Dendritic cell treated with granulocyte-macrophage colony-stimulating factor and Interleukin-4, amounts not matched to agents 40 ng/mL and 50 ng/mL, for 4 days (primary cell): Measurements from ENCODE around the gene NPHP4.

ENCODE experiments used
- H3K27ac Mint-ChIP-seq: one replicate; pipeline ENCODE4 v1.8.0; 2022; ENCODE audit warnings: mild to moderate bottlenecking, mixed read lengths
- H3K27me3 Mint-ChIP-seq: one replicate; pipeline ENCODE4 v1.8.0; 2022; ENCODE audit warnings: mild to moderate bottlenecking, mixed read lengths
- H3K36me3 Mint-ChIP-seq: one replicate; pipeline ENCODE4 v1.8.0; 2022; ENCODE audit warnings: low read depth, mixed read lengths
- H3K4me1 Mint-ChIP-seq: one replicate; pipeline ENCODE4 v1.8.0; 2022; ENCODE audit warnings: low read depth, mixed read lengths
- H3K4me3 Mint-ChIP-seq: one replicate; pipeline ENCODE4 v1.8.0; 2022; ENCODE audit warnings: mild to moderate bottlenecking, moderate library complexity, mixed read lengths
- H3K9me3 Mint-ChIP-seq: one replicate; pipeline ENCODE4 v1.8.0; 2022; ENCODE audit warnings: mixed read lengths
- intact Hi-C: fragments of 100-400 bp; cut with micrococcal nuclease; formaldehyde crosslinking; loops from one replicate; pipeline ENCODE4 v1.15.0; 2022

NPHP4 gene

DNA sequence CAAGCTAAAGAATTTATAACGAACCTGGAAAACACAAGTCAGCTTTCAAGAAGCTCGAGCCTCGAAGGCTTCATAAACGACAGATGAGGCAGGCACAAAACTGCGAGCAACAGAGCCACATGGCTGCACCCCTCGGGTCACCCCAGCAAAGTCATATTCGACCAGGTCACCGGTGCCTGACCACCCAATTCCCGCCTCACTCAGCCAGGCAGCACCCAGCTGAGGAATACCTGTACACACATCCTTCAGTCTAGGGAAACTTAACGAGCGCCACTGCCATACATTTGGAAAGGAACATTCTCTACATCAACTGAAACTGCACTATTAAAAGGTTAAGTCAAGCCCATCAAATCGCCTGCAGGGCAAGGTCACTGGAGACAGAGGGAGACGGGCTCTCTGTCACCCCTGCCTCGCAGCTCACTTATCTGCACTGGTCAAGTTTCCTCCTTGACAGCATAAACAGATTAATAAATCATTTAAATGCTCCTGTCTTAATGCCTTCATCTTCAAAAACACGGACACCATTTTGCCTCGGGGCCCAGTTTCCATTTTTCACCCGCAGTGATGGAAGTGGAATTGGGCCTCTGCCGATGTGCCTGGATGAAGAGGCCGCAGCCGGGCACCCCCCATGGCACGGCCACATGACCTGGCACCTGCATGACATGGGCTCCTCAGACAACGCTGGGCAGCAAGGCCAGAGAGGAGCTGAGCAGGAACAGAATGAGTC lies 20.6 kb downstream of the NPHP4 start:
- no peaks in the 10 kb centered on the region for H3K27me3 Mint-ChIP-seq
- H3K27ac Mint-ChIP-seq, result no peak overlapping the region
- peaks cover 62% of the 10 kb centered on the region for H3K36me3 Mint-ChIP-seq
- no peak overlapping the region for H3K4me3 Mint-ChIP-seq
- peaks cover 8% of the 10 kb centered on the region for H3K4me1 Mint-ChIP-seq
- intact Hi-C loops, result no loop called here
- no peaks in the 10 kb centered on the region for H3K9me3 Mint-ChIP-seq

DNA sequence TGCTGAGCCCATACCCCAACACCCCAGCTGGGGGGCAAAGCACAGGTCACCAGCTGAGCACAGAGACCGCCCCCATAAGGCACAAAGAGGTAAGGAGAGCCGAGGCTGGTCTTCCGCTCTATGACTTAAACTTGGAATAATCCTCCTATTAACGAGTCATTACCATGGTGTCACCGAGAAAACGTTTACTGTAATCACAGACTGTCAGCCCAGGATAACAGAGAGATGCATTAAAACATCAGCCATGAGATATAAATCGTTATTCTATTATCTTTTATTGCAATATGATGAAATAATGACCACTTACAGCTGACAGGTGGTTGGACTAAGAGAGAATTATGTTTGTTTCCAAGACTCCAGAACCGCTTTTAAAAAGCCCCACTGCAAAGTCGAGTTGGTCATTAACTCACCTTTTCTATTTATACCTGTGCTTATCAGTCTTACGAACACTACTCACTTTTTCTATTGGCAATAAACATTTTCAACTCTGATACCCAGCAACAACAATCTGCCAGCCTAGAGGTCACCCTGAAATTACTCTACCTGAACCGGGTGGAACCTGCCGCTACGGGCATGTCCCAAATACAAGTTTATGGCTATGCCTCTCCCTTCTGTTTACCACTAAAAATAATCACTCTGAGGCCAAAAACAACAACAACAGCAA lies 21.5 kb downstream of the NPHP4 start:
- intact Hi-C loops, result no loop called here
- H3K27ac Mint-ChIP-seq, result no peak overlapping the region
- no peak overlapping the region for H3K4me3 Mint-ChIP-seq
- no peaks in the 10 kb centered on the region for H3K27me3 Mint-ChIP-seq
- peaks cover 6% of the 10 kb centered on the region for H3K4me1 Mint-ChIP-seq
- H3K9me3 Mint-ChIP-seq, result no peaks in the 10 kb centered on the region
- peaks cover 70% of the 10 kb centered on the region for H3K36me3 Mint-ChIP-seq

DNA sequence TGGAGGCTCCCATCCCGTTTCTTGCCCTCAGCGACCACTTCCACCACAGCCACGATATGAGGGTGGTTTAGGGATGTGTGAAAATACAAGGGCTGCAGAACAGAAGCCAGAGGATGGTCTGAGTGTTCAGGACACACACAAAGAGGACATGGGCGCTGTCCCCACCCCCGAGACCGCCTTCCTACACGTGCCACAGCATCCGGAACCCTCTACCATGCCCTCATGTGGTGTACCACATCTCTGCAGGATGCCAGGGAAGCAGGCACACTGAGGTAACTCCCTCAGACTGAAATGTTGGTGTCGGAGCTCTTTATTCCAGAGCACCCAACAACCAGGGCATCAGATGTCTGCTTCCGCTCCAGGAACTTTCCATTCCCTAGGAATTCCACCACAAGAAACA lies 23.1 kb downstream of the NPHP4 start:
- intact Hi-C loops, result no loop called here
- Mint-ChIP-seq H3K9me3 (no peaks in the 10 kb centered on the region), H3K27ac (no peak overlapping the region), H3K4me3 (no peak overlapping the region), H3K36me3 (peaks cover 71% of the 10 kb centered on the region), H3K4me1 (no peaks in the 10 kb centered on the region), H3K27me3 (no peaks in the 10 kb centered on the region)

GRCh38 chr1:5968161-5968736 lies 24.0 kb downstream of the NPHP4 start:
- Mint-ChIP-seq H3K4me3 (no peak overlapping the region), H3K27me3 (no peaks in the 10 kb centered on the region), H3K4me1 (no peaks in the 10 kb centered on the region), H3K27ac (no peak overlapping the region), H3K9me3 (no peaks in the 10 kb centered on the region), H3K36me3 (peaks cover 61% of the 10 kb centered on the region)
- intact Hi-C loops, result no loop called here

DNA sequence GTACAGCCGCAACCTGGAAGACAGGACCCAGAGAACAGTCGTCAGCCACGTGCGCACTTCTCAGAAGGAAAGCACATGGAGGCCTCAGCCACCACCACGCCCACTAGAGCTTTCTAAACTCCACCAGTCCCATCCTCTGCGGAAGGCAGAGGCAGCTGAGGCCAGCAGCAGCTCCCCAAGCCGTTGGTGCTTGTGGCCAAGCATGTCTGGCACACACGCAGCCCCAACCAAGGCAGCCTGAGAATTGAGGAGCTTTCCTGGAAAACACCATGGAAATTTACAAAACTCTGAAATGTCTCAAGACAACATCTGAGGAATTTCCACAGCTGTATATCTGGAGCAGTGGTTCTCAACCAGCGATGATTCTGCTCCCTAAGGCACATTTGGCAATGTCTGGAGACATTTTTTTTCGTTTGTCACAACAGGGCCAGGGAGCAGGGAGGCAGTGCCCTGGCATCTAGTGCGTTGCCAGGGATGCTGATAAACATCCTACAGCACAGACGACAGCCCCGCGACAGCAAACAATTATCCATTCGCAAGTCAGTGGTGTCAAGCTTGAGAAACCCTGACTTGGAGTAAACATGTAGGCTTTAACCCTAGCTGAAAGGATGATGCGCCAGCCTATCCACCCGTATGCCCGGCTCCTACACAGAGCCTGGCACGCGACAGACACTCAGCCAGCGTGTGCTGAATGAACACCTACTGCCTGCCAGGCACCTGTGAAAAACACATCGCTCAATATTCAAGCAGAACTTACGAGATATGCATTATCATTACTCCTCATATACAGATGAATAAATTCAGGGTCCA lies 24.7 kb downstream of the NPHP4 start:
- H3K9me3 Mint-ChIP-seq, result no peaks in the 10 kb centered on the region
- intact Hi-C loops, result no loop called here
- no peaks in the 10 kb centered on the region for H3K27me3 Mint-ChIP-seq
- H3K4me3 Mint-ChIP-seq, result no peak overlapping the region
- no peak overlapping the region for H3K27ac Mint-ChIP-seq
- no peaks in the 10 kb centered on the region for H3K4me1 Mint-ChIP-seq
- peaks cover 62% of the 10 kb centered on the region for H3K36me3 Mint-ChIP-seq

- no peaks in the 10 kb centered on the region for H3K4me1 Mint-ChIP-seq
- H3K27ac Mint-ChIP-seq, result no peak overlapping the region
- H3K4me3 Mint-ChIP-seq, result no peak overlapping the region
- H3K27me3 Mint-ChIP-seq, result no peaks in the 10 kb centered on the region
- intact Hi-C loops, result no loop called here
- H3K9me3 Mint-ChIP-seq, result no peaks in the 10 kb centered on the region
- peaks cover 65% of the 10 kb centered on the region for H3K36me3 Mint-ChIP-seq
These were observed 25.6 kb downstream of the NPHP4 start for GRCh38 chr1:5966543-5967205.

- Mint-ChIP-seq H3K9me3 (no peaks in the 10 kb centered on the region), H3K36me3 (peaks cover 67% of the 10 kb centered on the region), H3K27ac (no peak overlapping the region), H3K4me1 (no peaks in the 10 kb centered on the region), H3K4me3 (no peak overlapping the region), H3K27me3 (no peaks in the 10 kb centered on the region)
- intact Hi-C loops, result no loop called here
These were observed 26.6 kb downstream of the NPHP4 start for GRCh38 chr1:5965586-5966131.

DNA sequence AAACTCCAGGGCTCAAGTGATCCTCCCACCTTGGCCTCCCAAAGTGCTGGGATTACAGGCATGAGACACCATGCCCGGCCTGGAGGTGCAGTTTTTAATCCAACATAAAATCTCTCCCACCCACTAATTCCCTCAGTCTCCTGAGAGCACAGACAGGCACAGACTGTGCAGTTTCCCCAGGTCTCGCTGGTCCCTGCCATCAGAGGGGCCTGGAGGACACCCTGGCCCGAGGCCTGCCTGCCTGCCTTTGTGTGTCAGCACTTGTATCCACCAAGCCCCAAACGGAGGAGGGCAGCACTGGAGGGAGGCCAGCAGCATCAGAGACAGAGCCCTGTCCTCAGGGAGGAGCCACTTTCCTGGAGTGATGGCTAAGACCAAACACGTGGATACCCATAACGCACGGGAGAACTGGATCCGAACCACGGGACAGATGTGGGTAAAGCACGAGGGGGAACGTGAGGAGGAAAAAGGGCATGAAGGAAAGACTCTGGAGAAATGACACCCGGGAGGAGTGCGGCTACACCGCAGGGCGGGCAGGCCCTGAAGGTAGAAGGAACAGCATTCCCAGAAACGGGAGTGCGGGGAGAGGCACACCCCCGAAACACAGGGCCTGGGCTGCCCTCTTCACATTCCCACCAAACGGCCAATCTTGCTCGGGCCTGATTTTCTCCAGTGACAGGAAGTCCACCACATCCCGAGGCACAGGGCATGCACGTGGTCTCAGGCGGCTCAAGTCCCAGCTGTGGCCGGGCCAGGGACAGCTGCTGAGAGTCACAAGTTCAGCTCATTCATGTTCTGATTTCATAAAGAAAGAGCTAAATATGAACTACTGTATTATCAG lies 29.7 kb downstream of the NPHP4 start:
- H3K27ac Mint-ChIP-seq, result no peak overlapping the region
- intact Hi-C loops, result no loop called here
- H3K27me3 Mint-ChIP-seq, result no peaks in the 10 kb centered on the region
- H3K4me3 Mint-ChIP-seq, result no peak overlapping the region
- H3K9me3 Mint-ChIP-seq, result no peaks in the 10 kb centered on the region
- H3K36me3 Mint-ChIP-seq, result peaks cover 73% of the 10 kb centered on the region
- no peaks in the 10 kb centered on the region for H3K4me1 Mint-ChIP-seq

DNA sequence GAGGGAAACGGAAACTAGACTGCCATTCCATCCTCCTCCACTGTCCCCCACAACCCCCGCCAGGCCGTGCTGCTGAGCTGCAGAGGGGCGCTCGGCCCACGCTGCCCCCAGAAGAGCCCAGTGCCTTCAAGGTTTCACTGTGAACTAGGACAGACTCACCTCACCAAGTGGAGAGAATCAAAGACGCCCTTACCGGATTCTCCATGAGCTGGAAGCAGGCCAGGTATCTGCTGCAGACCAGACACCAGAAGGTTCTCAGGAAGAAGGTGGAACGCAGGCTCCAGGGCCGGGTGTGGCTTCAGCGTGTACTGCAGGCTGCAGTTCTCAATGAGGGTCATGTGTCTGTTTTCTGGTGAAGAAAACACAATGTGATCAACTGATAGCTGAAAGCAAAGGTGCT lies 30.6 kb downstream of the NPHP4 start:
- Mint-ChIP-seq H3K27me3 (no peaks in the 10 kb centered on the region), H3K4me3 (no peak overlapping the region), H3K4me1 (no peaks in the 10 kb centered on the region), H3K36me3 (peaks cover 71% of the 10 kb centered on the region), H3K27ac (no peak overlapping the region), H3K9me3 (no peaks in the 10 kb centered on the region)
- intact Hi-C loops, result no loop called here

- Mint-ChIP-seq H3K27ac (no peak overlapping the region), H3K4me3 (no peak overlapping the region), H3K27me3 (no peaks in the 10 kb centered on the region), H3K9me3 (no peaks in the 10 kb centered on the region), H3K4me1 (no peaks in the 10 kb centered on the region), H3K36me3 (peaks cover 71% of the 10 kb centered on the region)
- intact Hi-C loops, result no loop called here
These were observed 31.9 kb downstream of the NPHP4 start for GRCh38 chr1:5960336-5960735.

- Mint-ChIP-seq H3K27ac (no peak overlapping the region), H3K4me3 (no peak overlapping the region)
These were observed 32.5 kb downstream of the NPHP4 start for GRCh38 chr1:5959667-5960230.

GRCh38 chr1:5959087-5959486 lies 33.1 kb downstream of the NPHP4 start:
- intact Hi-C loops, result no loop called here
- Mint-ChIP-seq H3K4me1 (no peaks in the 10 kb centered on the region), H3K9me3 (no peaks in the 10 kb centered on the region), H3K27ac (no peak overlapping the region), H3K36me3 (peaks cover 78% of the 10 kb centered on the region), H3K27me3 (no peaks in the 10 kb centered on the region), H3K4me3 (no peak overlapping the region)

More at GRCh38 chr1:5959667-5960230, 32.5 kb downstream of the NPHP4 start:
- no peaks in the 10 kb centered on the region for H3K4me1 Mint-ChIP-seq
- H3K9me3 Mint-ChIP-seq, result no peaks in the 10 kb centered on the region
- no peaks in the 10 kb centered on the region for H3K27me3 Mint-ChIP-seq
- H3K36me3 Mint-ChIP-seq, result peaks cover 73% of the 10 kb centered on the region
- intact Hi-C loops, result no loop called here
